ENCODE measurements around the gene BDNF.

BDNF gene

GRCh38 chr11:27705873-27706820 is 5.9 kb upstream of the BDNF start:
- no peak for DNase-seq (ENCODE audit: low read depth)

GRCh38 chr11:27703481-27703880 is 3.2 kb upstream of the BDNF start:
- no peak for DNase-seq (ENCODE audit: low read depth)

- DNase-seq (ENCODE audit: low read depth), result no peak
Measured at GRCh38 chr11:27702811-27703210, 2.6 kb upstream of the BDNF start.

GRCh38 chr11:27701355-27702105 is 1.3 kb upstream of the BDNF start:
- DNase-seq (ENCODE audit: low read depth), result no peak

- DNase-seq (ENCODE audit: low read depth), result no peak
Measured at GRCh38 chr11:27699926-27700350, 317 bp downstream of the BDNF start.

- DNase-seq (ENCODE audit: low read depth), result no peak
Measured at GRCh38 chr11:27699242-27699925, 871 bp downstream of the BDNF start.

GRCh38 chr11:27698872-27699241 is 1.4 kb downstream of the BDNF start:
- DNase-seq (ENCODE audit: low read depth), result peak; percentile 31

GRCh38 chr11:27697679-27698275 is 2.5 kb downstream of the BDNF start:
- no peak for DNase-seq (ENCODE audit: low read depth)

GRCh38 chr11:27696961-27697360 is 3.3 kb downstream of the BDNF start:
- no peak for DNase-seq (ENCODE audit: low read depth)

GRCh38 chr11:27696115-27696514 is 4.1 kb downstream of the BDNF start:
- no peak for DNase-seq (ENCODE audit: low read depth)

GRCh38 chr11:27694992-27695391 is 5.3 kb downstream of the BDNF start:
- no peak for DNase-seq (ENCODE audit: low read depth)

GRCh38 chr11:27693398-27693797 is 6.9 kb downstream of the BDNF start:
- DNase-seq (ENCODE audit: low read depth), result no peak

- no peak for DNase-seq (ENCODE audit: low read depth)
Measured at GRCh38 chr11:27692781-27693180, 7.5 kb downstream of the BDNF start.

- no peak for DNase-seq (ENCODE audit: low read depth)
Measured at GRCh38 chr11:27688076-27688475, 12.2 kb downstream of the BDNF start.

GRCh38 chr11:27681664-27682063 is 18.6 kb downstream of the BDNF start:
- DNase-seq (ENCODE audit: low read depth), result no peak

GRCh38 chr11:27679136-27680015 is 20.9 kb downstream of the BDNF start:
- no peak for DNase-seq (ENCODE audit: low read depth)

- no peak for DNase-seq (ENCODE audit: low read depth)
Measured at GRCh38 chr11:27678242-27678641, 22.0 kb downstream of the BDNF start.

GRCh38 chr11:27677108-27677507 is 23.1 kb downstream of the BDNF start:
- no peak for DNase-seq (ENCODE audit: low read depth)

- DNase-seq (ENCODE audit: low read depth), result no peak
Measured at GRCh38 chr11:27673979-27674663, 26.1 kb downstream of the BDNF start.

- DNase-seq (ENCODE audit: low read depth), result no peak
Measured at GRCh38 chr11:27672836-27673464, 27.3 kb downstream of the BDNF start.

Data from stimulated activated CD4-positive, alpha-beta T cell treated with anti-CD3 and anti-CD28 coated beads, Interleukin-2, amount 100 ng/mL, for 4 hours (primary cell).